Left ventricle myocardium inferior (tissue), 1 donor: ENCODE data around the gene HEATR3. TPM values are rescaled to one million over a fixed set of nuclear protein-coding genes. Genes with fewer than 3 reads are reported as not detected.

Source experiments
- DNase-seq: peaks from one replicate; pipeline ENCODE4 v3.0.0-alpha.2; 2020
- H3K27ac ChIP-seq: fragments of 200-600 bp; replicated peaks from 2 replicates; pipeline ENCODE4 v1.8.0; 2021
- H3K27me3 ChIP-seq: fragments of 200-600 bp; 2 replicates; pipeline ENCODE4 v1.8.0; 2021; ENCODE audit warnings: low read depth
- H3K36me3 ChIP-seq: fragments of 200-600 bp; 2 replicates; pipeline ENCODE4 v1.8.0; 2021
- H3K4me1 ChIP-seq: fragments of 200-600 bp; 2 replicates; pipeline ENCODE4 v1.8.0; 2021
- H3K4me3 ChIP-seq: fragments of 200-600 bp; 2 replicates; pipeline ENCODE4 v1.8.0; 2021; ENCODE audit warnings: mild to moderate bottlenecking, moderate library complexity
- H3K9me3 ChIP-seq: fragments of 200-600 bp; replicated peaks from 2 replicates; pipeline ENCODE4 v1.8.0; 2021
- intact Hi-C: fragments of 100-400 bp; cut with micrococcal nuclease; formaldehyde crosslinking; loops from one replicate; pipeline ENCODE4 v1.11.0; 2022
- total RNA-seq: library from RNA; stranded (reverse); fragmentation: NEBNext Ultra II Directional; extraction: Animal tissue kit (Norgen Biotek cat#: 25700); gene quantifications from one replicate; pipeline ENCODE4 v1.2.1, GENCODE V29; 2021
- TF ChIP-seq, protein P1 (sequence below): fragments of 200-600 bp; IDR thresholded peaks from 2 replicates; pipeline ENCODE4 v1.8.0; 2021; ENCODE audit warnings: antibody characterized with exemption, mild to moderate bottlenecking, borderline replicate concordance
- donor health status: DM: no; HTN: yes; CAD: no; lungs with severe emphysema.

The HEATR3 gene
- total RNA-seq, 1 donor from 2014 or later: 9.0 TPM

DNA sequence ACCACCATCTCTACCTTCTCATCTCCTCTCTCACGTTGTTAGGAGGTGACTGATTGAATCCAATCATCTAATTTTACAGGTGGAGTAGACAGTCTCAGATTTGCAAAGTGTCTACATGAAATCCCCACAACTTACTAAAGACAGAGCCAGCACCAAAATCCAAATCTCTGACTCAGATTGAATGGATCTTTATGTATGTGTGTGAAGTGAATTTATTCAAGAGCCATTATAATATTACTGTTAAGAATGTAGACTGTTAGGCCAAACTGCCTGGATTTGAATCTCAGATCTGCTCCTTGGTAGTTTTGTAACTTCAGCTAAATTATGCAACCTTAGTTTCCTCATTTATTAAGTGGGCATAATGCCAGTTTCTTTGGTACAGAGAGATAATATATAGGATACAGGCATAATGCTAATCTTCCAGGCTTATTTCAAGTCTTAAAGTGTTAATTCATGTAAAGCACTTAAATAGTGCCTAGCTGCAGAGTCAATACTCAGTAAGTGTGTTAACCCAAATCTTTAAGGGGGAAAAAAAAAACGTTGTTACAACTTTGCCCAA, 28.0 kb upstream of the HEATR3 start:
- no peaks in the 10 kb centered on the region for H3K27me3 ChIP-seq
- H3K9me3 ChIP-seq: no peaks in the 10 kb centered on the region
- H3K27ac ChIP-seq: peak overlapping the region; percentile 43
- no peak overlapping the region for H3K4me3 ChIP-seq
- TF ChIP-seq, protein P1, sequence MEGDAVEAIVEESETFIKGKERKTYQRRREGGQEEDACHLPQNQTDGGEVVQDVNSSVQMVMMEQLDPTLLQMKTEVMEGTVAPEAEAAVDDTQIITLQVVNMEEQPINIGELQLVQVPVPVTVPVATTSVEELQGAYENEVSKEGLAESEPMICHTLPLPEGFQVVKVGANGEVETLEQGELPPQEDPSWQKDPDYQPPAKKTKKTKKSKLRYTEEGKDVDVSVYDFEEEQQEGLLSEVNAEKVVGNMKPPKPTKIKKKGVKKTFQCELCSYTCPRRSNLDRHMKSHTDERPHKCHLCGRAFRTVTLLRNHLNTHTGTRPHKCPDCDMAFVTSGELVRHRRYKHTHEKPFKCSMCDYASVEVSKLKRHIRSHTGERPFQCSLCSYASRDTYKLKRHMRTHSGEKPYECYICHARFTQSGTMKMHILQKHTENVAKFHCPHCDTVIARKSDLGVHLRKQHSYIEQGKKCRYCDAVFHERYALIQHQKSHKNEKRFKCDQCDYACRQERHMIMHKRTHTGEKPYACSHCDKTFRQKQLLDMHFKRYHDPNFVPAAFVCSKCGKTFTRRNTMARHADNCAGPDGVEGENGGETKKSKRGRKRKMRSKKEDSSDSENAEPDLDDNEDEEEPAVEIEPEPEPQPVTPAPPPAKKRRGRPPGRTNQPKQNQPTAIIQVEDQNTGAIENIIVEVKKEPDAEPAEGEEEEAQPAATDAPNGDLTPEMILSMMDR: no peak
- no peaks in the 10 kb centered on the region for H3K4me1 ChIP-seq
- peaks cover 46% of the 10 kb centered on the region for H3K36me3 ChIP-seq
- intact Hi-C loops: no loop called here
- DNase-seq: no peak

DNA sequence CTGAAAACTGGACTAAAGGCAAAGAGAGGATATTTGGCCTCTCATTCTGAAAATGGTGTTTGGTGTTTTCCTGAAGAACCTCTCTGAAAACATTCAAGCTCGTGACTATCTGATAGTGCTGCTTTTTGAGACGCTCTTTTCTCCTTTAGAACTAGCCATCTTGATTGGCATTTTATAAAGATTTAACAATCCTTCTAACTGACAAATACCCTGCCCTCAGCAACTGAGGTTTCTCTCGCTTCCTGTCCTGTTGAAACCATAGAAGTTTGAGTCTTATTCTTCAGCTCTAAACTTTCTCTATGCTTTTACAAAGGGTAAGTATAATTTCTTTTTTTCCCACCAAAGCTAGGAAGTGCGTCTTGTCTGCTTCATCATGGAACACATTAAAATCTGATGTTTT, 27.5 kb upstream of the HEATR3 start:
- no peak for DNase-seq
- no peaks in the 10 kb centered on the region for H3K9me3 ChIP-seq
- H3K27me3 ChIP-seq: no peaks in the 10 kb centered on the region
- no peak overlapping the region for H3K4me3 ChIP-seq
- intact Hi-C loops: no loop called here
- peaks cover 40% of the 10 kb centered on the region for H3K36me3 ChIP-seq
- no peaks in the 10 kb centered on the region for H3K4me1 ChIP-seq
- H3K27ac ChIP-seq: peak overlapping the region; percentile 43
- TF ChIP-seq, protein P1: no peak

DNA sequence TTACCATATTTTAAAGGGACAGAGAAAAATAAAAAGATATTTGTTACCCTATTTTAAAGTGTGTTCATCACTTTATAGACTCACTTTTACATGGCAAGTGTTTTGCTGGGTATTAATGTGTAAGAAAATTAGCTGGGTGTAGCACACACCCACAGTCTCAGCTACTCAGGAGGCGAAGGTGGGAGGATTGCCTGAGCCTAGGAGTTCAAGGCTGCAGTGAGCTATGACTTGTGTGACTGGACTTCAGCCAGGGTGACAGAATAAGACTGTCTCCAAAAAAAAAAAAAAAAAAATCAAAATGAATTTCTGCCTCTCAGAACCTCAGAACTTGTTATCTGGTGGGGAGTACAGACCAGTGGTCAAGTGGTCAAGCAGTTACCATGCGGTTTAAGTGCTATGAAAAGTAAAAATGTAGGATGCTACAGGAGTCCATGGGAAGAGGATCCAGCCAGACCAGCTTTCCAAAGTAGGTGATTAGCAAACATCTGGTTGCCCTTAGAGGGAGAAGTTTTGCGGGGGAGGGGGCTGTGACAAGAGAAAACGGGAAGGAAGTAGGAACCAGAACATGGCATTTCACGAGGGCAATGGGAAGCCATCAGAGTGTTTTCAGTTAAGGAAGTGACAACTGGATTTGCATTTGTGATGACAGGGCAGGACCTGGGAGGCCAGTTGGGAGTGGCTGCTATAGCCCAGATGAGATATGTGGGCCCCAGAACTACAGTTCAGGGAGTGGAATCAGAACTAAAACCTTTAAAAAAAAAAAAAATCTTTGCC, 26.8 kb upstream of the HEATR3 start:
- Histone ChIP-seq H3K9me3 (no peaks in the 10 kb centered on the region), H3K4me3 (no peak overlapping the region), H3K36me3 (peaks cover 34% of the 10 kb centered on the region), H3K27me3 (peaks cover 2% of the 10 kb centered on the region), H3K4me1 (no peaks in the 10 kb centered on the region), H3K27ac (peak overlapping the region; percentile 43)
- DNase-seq: peak; percentile 25
- intact Hi-C loops: no loop called here
- TF ChIP-seq, protein P1: no peak

DNA sequence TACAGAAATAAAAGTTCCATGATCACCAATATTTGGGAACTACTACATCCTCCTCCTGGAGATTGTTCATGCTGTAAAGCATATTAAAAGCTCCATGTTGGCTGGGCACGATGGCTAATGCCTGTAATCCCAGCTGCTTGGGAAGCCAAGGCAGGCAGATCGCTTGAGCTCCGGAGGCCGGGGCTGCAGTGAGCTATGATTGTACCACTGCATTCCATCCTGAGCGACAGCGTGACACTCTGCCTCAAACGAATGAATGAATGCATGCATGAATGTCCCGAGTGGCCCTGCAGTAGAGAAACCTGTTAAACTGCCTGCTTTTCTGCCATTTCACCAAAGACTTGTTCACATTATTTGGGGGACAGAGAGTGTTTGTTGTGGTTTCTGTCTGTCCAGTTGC, 25.8 kb upstream of the HEATR3 start:
- peaks cover 23% of the 10 kb centered on the region for H3K36me3 ChIP-seq
- intact Hi-C loops: no loop called here
- no peaks in the 10 kb centered on the region for H3K9me3 ChIP-seq
- TF ChIP-seq, protein P1: no peak
- no peak overlapping the region for H3K4me3 ChIP-seq
- H3K4me1 ChIP-seq: no peaks in the 10 kb centered on the region
- peaks cover 12% of the 10 kb centered on the region for H3K27me3 ChIP-seq
- H3K27ac ChIP-seq: peak overlapping the region; percentile 22
- DNase-seq: no peak

DNA sequence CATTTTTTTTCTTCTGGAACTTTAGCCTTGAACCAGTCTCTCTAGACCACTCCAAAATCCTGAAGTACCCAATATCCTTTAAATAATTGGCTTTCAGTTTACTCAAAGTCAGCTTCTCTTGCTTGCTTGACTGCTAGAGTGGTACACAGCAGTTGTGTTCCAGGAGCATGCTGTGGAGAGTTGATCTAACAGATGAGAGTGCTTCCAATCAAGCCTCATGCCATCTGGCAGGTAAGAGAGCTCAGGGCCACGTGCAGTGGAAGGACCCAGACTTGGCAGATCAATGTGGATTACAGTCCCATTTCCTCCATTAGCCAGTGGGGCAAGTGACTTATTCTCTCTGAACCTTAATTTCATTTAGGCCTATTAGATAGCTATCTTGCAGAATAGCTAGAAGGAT, 25.1 kb upstream of the HEATR3 start:
- Histone ChIP-seq H3K27ac (no peak overlapping the region), H3K4me1 (no peaks in the 10 kb centered on the region), H3K4me3 (no peak overlapping the region), H3K9me3 (no peaks in the 10 kb centered on the region), H3K27me3 (peaks cover 18% of the 10 kb centered on the region), H3K36me3 (peaks cover 16% of the 10 kb centered on the region)
- TF ChIP-seq, protein P1: no peak
- DNase-seq: no peak
- intact Hi-C loops: no loop called here
